Smooth muscle cell (in vitro differentiated cells): Measurements from ENCODE around the gene FILIP1L. TPM values are rescaled to one million over a fixed set of nuclear protein-coding genes. Genes with fewer than 3 reads are reported as not detected.

Experiments used
- DNase-seq: peaks from one replicate; lab custom pipeline; 2025; ENCODE audit not compliant: unreplicated experiment; lab: John Stamatoyannopoulos, UW
- H2AFZ ChIP-seq: fragments of 200-600 bp; sonication (generic); 2 replicates; pipeline ENCODE4 v1.6.0; 2016; ENCODE audit warnings: antibody characterized with exemption, low read depth, mild to moderate bottlenecking
- H3F3A ChIP-seq: fragments of 200-600 bp; sonication (generic); 2 replicates; pipeline ENCODE4 v1.6.0; 2017; ENCODE audit warnings: antibody characterized with exemption, low read depth
- H3K27ac ChIP-seq: fragments of 200-600 bp; sonication (generic); 2 replicates; pipeline ENCODE4 v1.5.1; 2016; ENCODE audit warnings: low read depth, mild to moderate bottlenecking
- H3K27me3 ChIP-seq: fragments of 200-600 bp; sonication (generic); 2 replicates; pipeline ENCODE4 v1.6.1; 2016; ENCODE audit warnings: low read depth, mild to moderate bottlenecking
- H3K36me3 ChIP-seq: fragments of 200-600 bp; sonication (generic); 2 replicates; pipeline ENCODE4 v1.5.1; 2016; ENCODE audit warnings: low read depth
- H3K4me1 ChIP-seq: fragments of 200-600 bp; sonication (generic); 2 replicates; pipeline ENCODE4 v1.5.1; 2016; ENCODE audit warnings: low read depth
- H3K4me2 ChIP-seq: fragments of 200-600 bp; sonication (generic); 2 replicates; pipeline ENCODE4 v1.6.0; 2016; ENCODE audit warnings: mild to moderate bottlenecking
- H3K4me3 ChIP-seq: fragments of 200-600 bp; sonication (generic); 2 replicates; pipeline ENCODE4 v1.5.1; 2016; ENCODE audit warnings: mild to moderate bottlenecking
- H3K79me2 ChIP-seq: fragments of 200-600 bp; sonication (generic); 2 replicates; pipeline ENCODE4 v1.6.0; 2016; ENCODE audit warnings: low read depth, mild to moderate bottlenecking
- H3K9ac ChIP-seq: fragments of 200-600 bp; sonication (generic); 2 replicates; pipeline ENCODE4 v1.6.0; 2016; ENCODE audit warnings: low read depth
- H3K9me3 ChIP-seq: fragments of 200-600 bp; sonication (generic); replicated peaks from 2 replicates; pipeline ENCODE4 v1.5.1; 2016; ENCODE audit warnings: low read depth
- H4K20me1 ChIP-seq: fragments of 200-600 bp; sonication (generic); 2 replicates; pipeline ENCODE4 v1.6.0; 2016; ENCODE audit warnings: low read depth
- CTCF ChIP-seq: fragments of 200-600 bp; sonication (generic); IDR thresholded peaks from 2 replicates; pipeline ENCODE4 v1.5.1; 2017; ENCODE audit warnings: borderline replicate concordance, mild to moderate bottlenecking, antibody characterized with exemption; ENCODE audit not compliant: insufficient read depth, poor library complexity, severe bottlenecking
- WGBS: methylation state at CpG from one replicate; pipeline ENCODE4 v1.1.7; 2016; ENCODE audit warnings: low lambda C conversion rate; 5-methylcytosine and 5-hydroxymethylcytosine counted together
- polyA plus RNA-seq: library from polyadenylated mRNA; unstranded; fragments of >200 nt; fragmentation: Nextera tagmentation; extraction: Ambion mirVana; gene quantifications from 2 replicates; pipeline ENCODE4 v1.2.1, GENCODE V29; 2016
- total RNA-seq: library from RNA; depleted of rRNA; stranded (reverse); fragments of >200 nt; gene quantifications from 2 replicates; pipeline ENCODE4 v1.2.3, GENCODE V29; 2014

Gene FILIP1L
- total and polyA plus RNA-seq, 2 experiments from 2014 or later: 56.2 to 104 TPM

- H3K36me3 ChIP-seq: no peaks in the 10 kb centered on the region
- 85% methylated on average over 2 of the region's 2 CpGs for WGBS
- H2AFZ ChIP-seq: no peak overlapping the region
- no peak for DNase-seq
- H3K9ac ChIP-seq: no peak overlapping the region
- no peaks in the 10 kb centered on the region for H3K9me3 ChIP-seq
- TF ChIP-seq CTCF: no peak
- H3F3A ChIP-seq: no peaks in the 10 kb centered on the region
- H3K4me2 ChIP-seq: no peak overlapping the region
- no peaks in the 10 kb centered on the region for H3K79me2 ChIP-seq
- H3K4me1 ChIP-seq: no peaks in the 10 kb centered on the region
- H3K4me3 ChIP-seq: no peak overlapping the region
- peaks cover 4% of the 10 kb centered on the region for H3K27me3 ChIP-seq
- H3K27ac ChIP-seq: no peak overlapping the region
- H4K20me1 ChIP-seq: no peaks in the 10 kb centered on the region
Measured at GRCh38 chr3:99809565-99809964, 304.7 kb downstream of the FILIP1L start.

- peak; percentile 77 for TF ChIP-seq CTCF
- H3K27me3 ChIP-seq: peaks cover 4% of the 10 kb centered on the region
- H3K9me3 ChIP-seq: no peaks in the 10 kb centered on the region
- no peaks in the 10 kb centered on the region for H3F3A ChIP-seq
- H4K20me1 ChIP-seq: no peaks in the 10 kb centered on the region
- H2AFZ ChIP-seq: no peak overlapping the region
- WGBS: 55% methylated on average over 4 of the region's 4 CpGs
- no peak overlapping the region for H3K4me2 ChIP-seq
- no peak overlapping the region for H3K27ac ChIP-seq
- peak; percentile 0 for DNase-seq
- H3K9ac ChIP-seq: no peak overlapping the region
- no peaks in the 10 kb centered on the region for H3K36me3 ChIP-seq
- no peak overlapping the region for H3K4me3 ChIP-seq
- H3K79me2 ChIP-seq: no peaks in the 10 kb centered on the region
- no peaks in the 10 kb centered on the region for H3K4me1 ChIP-seq
Measured at GRCh38 chr3:99808163-99808794, 306.0 kb downstream of the FILIP1L start.

- TF ChIP-seq CTCF: no peak
- Histone ChIP-seq H3K27ac (no peak overlapping the region), H3K4me2 (no peak overlapping the region), H3K4me3 (no peak overlapping the region), H3K36me3 (no peaks in the 10 kb centered on the region), H3K9me3 (no peaks in the 10 kb centered on the region), H4K20me1 (no peaks in the 10 kb centered on the region), H3F3A (no peaks in the 10 kb centered on the region), H2AFZ (no peak overlapping the region), H3K9ac (no peak overlapping the region), H3K27me3 (no peaks in the 10 kb centered on the region), H3K79me2 (no peaks in the 10 kb centered on the region), H3K4me1 (no peaks in the 10 kb centered on the region)
- DNase-seq: no peak
- WGBS: 88% methylated on average over 2 of the region's 2 CpGs
Measured at GRCh38 chr3:99805160-99805559, 309.1 kb downstream of the FILIP1L start.

GRCh38 chr3:99803297-99803696 lies 311.0 kb downstream of the FILIP1L start:
- Histone ChIP-seq H2AFZ (no peak overlapping the region), H3K4me2 (no peak overlapping the region), H3K27me3 (no peaks in the 10 kb centered on the region), H3K9ac (no peak overlapping the region), H3K4me3 (no peak overlapping the region), H4K20me1 (no peaks in the 10 kb centered on the region), H3K9me3 (no peaks in the 10 kb centered on the region), H3F3A (no peaks in the 10 kb centered on the region), H3K36me3 (no peaks in the 10 kb centered on the region), H3K27ac (no peak overlapping the region), H3K79me2 (no peaks in the 10 kb centered on the region), H3K4me1 (no peaks in the 10 kb centered on the region)
- no peak for DNase-seq
- WGBS: 90% methylated on average over 1 of the region's 1 CpG
- TF ChIP-seq CTCF: no peak
